ENCODE data around the gene CLCN3. TPM values are rescaled to one million over a fixed set of nuclear protein-coding genes. Genes with fewer than 3 reads are reported as not detected.

Gene CLCN3
- total RNA-seq, 1 experiment from 2014 or later, result 38.3 TPM

DNA sequence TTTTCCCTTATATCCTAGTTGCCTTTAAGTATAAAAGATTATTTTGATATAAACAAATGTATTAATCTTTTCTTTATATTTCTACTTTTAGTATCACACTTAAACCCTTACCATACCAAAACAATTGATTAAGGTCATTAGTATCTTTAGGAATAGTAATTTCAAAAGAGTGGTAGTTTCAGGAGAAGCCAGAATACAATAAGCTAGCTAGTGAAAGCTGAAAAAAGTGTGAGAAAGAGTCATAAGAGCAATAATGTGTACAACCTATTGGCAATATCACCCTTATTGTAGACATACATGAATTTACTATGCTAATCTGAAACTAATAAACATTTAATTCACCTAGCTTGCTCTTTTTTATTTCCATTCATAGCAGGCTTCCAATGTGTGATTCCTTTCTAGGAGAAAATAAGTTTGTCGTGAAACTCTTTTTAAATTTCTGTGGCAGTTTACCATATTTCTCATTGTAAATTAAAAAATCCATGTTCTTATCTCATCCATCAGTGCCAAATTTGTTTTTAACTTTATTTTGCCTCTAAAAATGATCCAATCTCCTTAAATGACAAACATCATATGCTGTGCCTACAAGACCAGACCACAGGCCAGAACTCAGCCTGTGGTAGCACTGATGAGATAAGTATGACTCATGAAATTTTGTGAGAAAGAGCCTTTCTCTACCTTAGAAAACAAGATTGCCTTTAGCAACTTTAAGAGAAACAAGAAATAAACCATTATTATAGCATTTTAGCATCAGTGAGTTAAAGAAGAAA is 16.1 kb upstream of the CLCN3 start:
- Histone ChIP-seq H3K27me3 (ENCODE audit: control insufficient read depth, insufficient read depth, low read length) (no peaks in the 10 kb centered on the region), H3K27ac (ENCODE audit: low read length) (no peak overlapping the region), H3K4me3 (ENCODE audit: low read depth in 2 of 2, low read length in 2 of 2) (no peak overlapping the region), H3K9me3 (ENCODE audit: control insufficient read depth, insufficient read depth, low read depth, low read length) (no peaks in the 10 kb centered on the region), H3K36me3 (ENCODE audit: control insufficient read depth, insufficient read depth, low read length) (no peaks in the 10 kb centered on the region; the same call in 1 of the 2 replicates), H3K4me1 (ENCODE audit: control insufficient read depth, insufficient read depth, low read length) (no peaks in the 10 kb centered on the region; the same call in 1 of the 2 replicates)
- ATAC-seq, result no peak
- no TSS peak for BruUV-seq (replicated peaks)
- intact Hi-C loops (cut with micrococcal nuclease; ENCODE audit: unreplicated experiment) (loop anchor here (10.0 kb wide), 1 partner anchor 420 kb away; the partner anchor contains the start of gene MFAP3L), in situ Hi-C loops (cut with HindIII; ENCODE audit: low pct_unique_long_range_greater_than_20kb, low sequenced_read_pairs) (no loop called here)
- ChIA-PET POLR2A (no interaction called here), CTCF (no interaction called here)
- DNase-seq (ENCODE audit: low read depth, low spot score), result no peak
- TF ChIP-seq, protein P1, sequence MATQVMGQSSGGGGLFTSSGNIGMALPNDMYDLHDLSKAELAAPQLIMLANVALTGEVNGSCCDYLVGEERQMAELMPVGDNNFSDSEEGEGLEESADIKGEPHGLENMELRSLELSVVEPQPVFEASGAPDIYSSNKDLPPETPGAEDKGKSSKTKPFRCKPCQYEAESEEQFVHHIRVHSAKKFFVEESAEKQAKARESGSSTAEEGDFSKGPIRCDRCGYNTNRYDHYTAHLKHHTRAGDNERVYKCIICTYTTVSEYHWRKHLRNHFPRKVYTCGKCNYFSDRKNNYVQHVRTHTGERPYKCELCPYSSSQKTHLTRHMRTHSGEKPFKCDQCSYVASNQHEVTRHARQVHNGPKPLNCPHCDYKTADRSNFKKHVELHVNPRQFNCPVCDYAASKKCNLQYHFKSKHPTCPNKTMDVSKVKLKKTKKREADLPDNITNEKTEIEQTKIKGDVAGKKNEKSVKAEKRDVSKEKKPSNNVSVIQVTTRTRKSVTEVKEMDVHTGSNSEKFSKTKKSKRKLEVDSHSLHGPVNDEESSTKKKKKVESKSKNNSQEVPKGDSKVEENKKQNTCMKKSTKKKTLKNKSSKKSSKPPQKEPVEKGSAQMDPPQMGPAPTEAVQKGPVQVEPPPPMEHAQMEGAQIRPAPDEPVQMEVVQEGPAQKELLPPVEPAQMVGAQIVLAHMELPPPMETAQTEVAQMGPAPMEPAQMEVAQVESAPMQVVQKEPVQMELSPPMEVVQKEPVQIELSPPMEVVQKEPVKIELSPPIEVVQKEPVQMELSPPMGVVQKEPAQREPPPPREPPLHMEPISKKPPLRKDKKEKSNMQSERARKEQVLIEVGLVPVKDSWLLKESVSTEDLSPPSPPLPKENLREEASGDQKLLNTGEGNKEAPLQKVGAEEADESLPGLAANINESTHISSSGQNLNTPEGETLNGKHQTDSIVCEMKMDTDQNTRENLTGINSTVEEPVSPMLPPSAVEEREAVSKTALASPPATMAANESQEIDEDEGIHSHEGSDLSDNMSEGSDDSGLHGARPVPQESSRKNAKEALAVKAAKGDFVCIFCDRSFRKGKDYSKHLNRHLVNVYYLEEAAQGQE (IDR thresholded peaks at IDR 0.05; ENCODE audit: insufficient read depth in 1 of 2, low read depth in 2 of 2, low read length in 1 of 2), result no peak
- TF ChIP-seq, protein P2, sequence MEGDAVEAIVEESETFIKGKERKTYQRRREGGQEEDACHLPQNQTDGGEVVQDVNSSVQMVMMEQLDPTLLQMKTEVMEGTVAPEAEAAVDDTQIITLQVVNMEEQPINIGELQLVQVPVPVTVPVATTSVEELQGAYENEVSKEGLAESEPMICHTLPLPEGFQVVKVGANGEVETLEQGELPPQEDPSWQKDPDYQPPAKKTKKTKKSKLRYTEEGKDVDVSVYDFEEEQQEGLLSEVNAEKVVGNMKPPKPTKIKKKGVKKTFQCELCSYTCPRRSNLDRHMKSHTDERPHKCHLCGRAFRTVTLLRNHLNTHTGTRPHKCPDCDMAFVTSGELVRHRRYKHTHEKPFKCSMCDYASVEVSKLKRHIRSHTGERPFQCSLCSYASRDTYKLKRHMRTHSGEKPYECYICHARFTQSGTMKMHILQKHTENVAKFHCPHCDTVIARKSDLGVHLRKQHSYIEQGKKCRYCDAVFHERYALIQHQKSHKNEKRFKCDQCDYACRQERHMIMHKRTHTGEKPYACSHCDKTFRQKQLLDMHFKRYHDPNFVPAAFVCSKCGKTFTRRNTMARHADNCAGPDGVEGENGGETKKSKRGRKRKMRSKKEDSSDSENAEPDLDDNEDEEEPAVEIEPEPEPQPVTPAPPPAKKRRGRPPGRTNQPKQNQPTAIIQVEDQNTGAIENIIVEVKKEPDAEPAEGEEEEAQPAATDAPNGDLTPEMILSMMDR (IDR thresholded peaks at IDR 0.05), result no peak
- TF ChIP-seq POLR2AphosphoS5 (IDR thresholded peaks at IDR 0.05; ENCODE audit: low read depth, low read length) (no peak), TCF7L2 (IDR thresholded peaks at IDR 0.05; ENCODE audit: low read depth, low read length) (no peak), SIN3A (IDR thresholded peaks at IDR 0.05; ENCODE audit: borderline replicate concordance, insufficient read depth, low read depth, low read length) (no peak)

DNA sequence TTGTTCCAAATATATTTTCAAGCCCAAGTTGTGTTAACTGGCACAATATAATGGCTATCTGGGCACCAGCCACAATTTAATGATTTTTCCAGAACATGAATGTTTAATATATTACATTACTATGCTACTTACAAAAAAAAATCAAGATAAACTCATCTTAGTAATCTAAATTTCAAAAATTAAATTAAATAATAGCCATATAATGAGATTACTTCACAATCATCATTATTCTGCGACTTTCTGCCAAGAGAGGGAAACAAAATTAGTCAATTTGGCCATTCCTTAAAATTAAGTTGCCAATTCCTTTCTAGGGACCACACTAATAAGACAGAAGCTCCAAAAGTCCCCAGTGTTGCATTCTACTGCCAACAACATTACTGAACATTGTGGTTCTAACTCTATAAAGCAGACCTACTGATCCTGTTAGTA is 15.5 kb upstream of the CLCN3 start:
- ChIA-PET POLR2A (no interaction called here), CTCF (no interaction called here)
- in situ Hi-C loops (cut with HindIII; ENCODE audit: low pct_unique_long_range_greater_than_20kb, low sequenced_read_pairs) (no loop called here), intact Hi-C loops (cut with micrococcal nuclease; ENCODE audit: unreplicated experiment) (loop anchor here (10.0 kb wide), 1 partner anchor 420 kb away; the partner anchor contains the start of gene MFAP3L)
- no peak for ATAC-seq
- no peak for DNase-seq (ENCODE audit: low read depth, low spot score)
- TF ChIP-seq, protein P1 (IDR thresholded peaks at IDR 0.05; ENCODE audit: insufficient read depth in 1 of 2, low read depth in 2 of 2, low read length in 1 of 2), result no peak
- no peak for TF ChIP-seq POLR2AphosphoS5 (IDR thresholded peaks at IDR 0.05; ENCODE audit: low read depth, low read length)
- TF ChIP-seq, protein P2 (IDR thresholded peaks at IDR 0.05), result no peak
- no peak for TF ChIP-seq TCF7L2 (IDR thresholded peaks at IDR 0.05; ENCODE audit: low read depth, low read length)
- TF ChIP-seq SIN3A (IDR thresholded peaks at IDR 0.05; ENCODE audit: borderline replicate concordance, insufficient read depth, low read depth, low read length), result no peak
- Histone ChIP-seq H3K27me3 (ENCODE audit: control insufficient read depth, insufficient read depth, low read length) (no peaks in the 10 kb centered on the region), H3K9me3 (ENCODE audit: control insufficient read depth, insufficient read depth, low read depth, low read length) (no peaks in the 10 kb centered on the region), H3K4me1 (ENCODE audit: control insufficient read depth, insufficient read depth, low read length) (no peaks in the 10 kb centered on the region; the same call in 1 of the 2 replicates), H3K27ac (ENCODE audit: low read length) (no peak overlapping the region), H3K36me3 (ENCODE audit: control insufficient read depth, insufficient read depth, low read length) (no peaks in the 10 kb centered on the region; the same call in 1 of the 2 replicates), H3K4me3 (ENCODE audit: low read depth in 2 of 2, low read length in 2 of 2) (no peak overlapping the region)
- BruUV-seq (replicated peaks), result no TSS peak

Measured in Panc1 (cell line).